Adrenal gland (tissue), 5 donors: ENCODE measurements around the gene PCDHA12.

ENCODE experiments used
- CTCF ChIP-seq, 6 experiments: fragments of 450-650 bp in 4 of 6; fragments of 200-600 bp in 2 of 6; sonication (generic) in 1 of 6; IDR thresholded peaks; 1 replicate in 5 of 6; 2 replicates in 1 of 6; pipeline versions ENCODE4 v1.5.1 to v1.8.0; 2016 to 2021; ENCODE audit warnings: antibody characterized with exemption in 6 of 6, mild to moderate bottlenecking in 2 of 6, moderate library complexity in 1 of 6
- POLR2A ChIP-seq, 2 donors: fragments of 450-650 bp; IDR thresholded peaks; one replicate each; pipeline ENCODE4 v1.6.1; 2017; ENCODE audit warnings: antibody characterized with exemption in 2 of 2, mild to moderate bottlenecking in 2 of 2, moderate library complexity in 1 of 2
- donor health status: DM: no; HTN: no; CAD: no.

DNA sequence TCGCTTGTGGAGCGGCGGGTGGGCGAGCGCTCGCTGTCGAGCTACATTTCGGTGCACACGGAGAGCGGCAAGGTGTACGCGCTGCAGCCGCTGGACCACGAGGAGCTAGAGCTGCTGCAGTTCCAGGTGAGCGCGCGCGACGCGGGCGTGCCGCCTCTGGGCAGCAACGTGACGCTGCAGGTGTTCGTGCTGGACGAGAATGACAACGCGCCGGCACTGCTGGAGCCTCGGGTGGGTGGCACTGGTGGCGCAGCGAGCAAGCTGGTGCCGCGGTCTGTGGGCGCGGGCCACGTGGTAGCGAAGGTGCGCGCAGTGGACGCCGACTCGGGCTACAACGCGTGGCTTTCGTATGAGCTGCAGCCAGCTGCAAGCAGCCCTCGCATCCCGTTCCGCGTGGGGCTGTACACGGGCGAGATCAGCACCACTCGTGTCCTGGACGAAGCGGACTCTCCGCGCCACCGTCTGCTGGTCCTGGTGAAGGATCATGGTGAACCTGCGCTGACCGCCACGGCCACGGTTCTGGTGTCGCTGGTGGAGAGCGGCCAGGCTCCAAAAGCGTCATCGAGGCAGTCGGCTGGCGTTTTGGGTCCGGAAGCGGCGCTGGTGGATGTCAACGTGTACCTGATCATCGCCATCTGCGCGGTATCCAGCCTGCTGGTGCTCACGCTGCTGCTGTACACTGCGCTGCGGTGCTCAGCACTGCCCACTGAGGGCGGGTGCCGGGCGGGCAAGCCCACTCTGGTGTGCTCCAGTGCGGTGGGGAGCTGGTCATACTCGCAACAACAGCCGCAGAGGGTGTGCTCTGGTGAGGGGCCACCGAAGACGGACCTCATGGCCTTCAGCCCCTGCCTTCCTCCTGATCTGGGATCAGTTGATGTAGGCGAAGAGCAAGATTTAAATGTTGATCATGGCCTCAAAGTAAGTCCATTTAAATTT, 32.0 kb upstream of the PCDHA12 start:
- no peak for TF ChIP-seq CTCF (IDR thresholded peaks at IDR 0.05)
- no peak for TF ChIP-seq POLR2A (IDR thresholded peaks at IDR 0.05)
